ENCODE results near the gene B4GALT5.
"Not testable (repeated sequence)": the region's sequence is repeated elsewhere in the genome, so short reads cannot be mapped to it uniquely, and the experiment has no call there.

B4GALT5 gene

DNA sequence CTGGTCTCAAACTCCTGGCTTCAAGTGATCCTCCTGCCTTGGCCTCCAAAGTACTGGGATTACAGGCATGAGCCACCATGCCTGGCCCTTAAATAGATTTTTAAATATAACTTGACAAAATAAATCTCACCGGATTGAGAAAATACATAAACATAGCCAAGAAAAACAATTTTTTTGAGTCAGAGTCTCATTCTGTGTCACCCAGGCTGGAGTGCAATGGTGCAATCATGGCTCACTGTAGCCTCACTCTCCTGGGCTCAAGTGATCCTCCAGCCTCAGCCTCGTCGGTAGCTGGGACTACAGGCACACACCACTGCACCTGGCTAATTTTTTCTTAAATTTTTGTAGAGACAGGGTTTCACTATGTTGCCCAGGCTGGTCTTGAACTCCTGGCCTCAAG, 85.4 kb downstream of the B4GALT5 start:
- not testable (repeated sequence) for DNase-seq

- no peak for DNase-seq
These were observed 86.3 kb downstream of the B4GALT5 start for GRCh38 chr20:49627329-49627761.

DNA sequence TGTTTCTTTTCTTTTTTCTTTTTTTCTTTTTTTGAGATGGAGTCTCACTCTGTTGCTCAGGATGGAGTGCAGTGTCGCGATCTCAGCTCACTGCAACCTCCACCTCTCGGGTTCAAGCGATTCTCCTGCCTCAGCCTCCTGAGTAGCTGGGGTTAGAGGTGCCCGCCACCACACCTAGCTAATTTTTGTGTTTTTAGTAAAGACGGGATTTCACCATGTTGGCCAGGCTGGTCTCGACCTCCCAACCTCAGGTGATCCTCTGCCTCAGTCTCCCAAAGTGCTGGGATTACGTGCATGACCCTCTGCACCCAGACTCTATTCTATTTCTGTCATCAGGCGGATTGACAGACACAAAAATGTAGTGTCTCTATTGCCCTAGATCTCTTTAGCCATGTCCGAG, 88.7 kb downstream of the B4GALT5 start:
- DNase-seq, result not testable (repeated sequence)

DNA sequence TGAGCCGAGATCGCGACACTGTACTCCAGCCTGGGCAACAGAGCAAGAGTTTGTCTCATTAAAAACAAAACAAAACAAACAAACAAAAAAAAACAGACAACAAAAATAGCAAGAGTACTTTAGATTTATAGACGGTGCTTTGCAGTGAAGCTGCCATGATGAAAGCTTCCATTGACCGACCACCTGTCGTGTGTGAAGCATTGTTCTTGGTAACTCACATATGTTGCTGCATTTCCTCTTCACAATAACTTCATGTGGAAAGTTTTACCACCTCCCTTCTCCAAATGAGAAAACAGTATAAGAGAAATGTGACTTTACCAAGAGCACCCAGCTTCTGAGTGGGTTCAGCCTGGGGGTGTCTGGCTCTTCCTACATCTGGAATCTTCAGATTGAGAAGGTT, 89.4 kb downstream of the B4GALT5 start:
- no peak for DNase-seq

DNA sequence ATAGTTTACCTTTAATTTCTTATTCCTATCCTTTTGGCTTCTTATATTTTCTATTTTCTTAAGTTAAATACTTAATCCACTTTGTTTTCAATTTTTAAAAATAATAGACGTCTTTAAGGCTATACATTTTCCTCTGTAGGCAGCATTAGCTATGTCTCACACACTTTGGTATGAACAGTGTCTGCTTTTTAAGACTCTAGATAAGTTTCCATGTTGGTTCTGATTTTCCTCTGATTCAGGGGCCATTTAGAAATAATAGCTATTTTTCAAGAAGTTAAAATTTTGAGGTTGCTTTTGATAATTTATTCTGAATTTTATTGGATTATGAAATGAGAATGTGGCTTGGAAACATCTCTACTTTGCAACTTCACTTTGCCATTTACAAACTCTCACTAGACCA, 91.4 kb downstream of the B4GALT5 start:
- DNase-seq, result no peak

DNA sequence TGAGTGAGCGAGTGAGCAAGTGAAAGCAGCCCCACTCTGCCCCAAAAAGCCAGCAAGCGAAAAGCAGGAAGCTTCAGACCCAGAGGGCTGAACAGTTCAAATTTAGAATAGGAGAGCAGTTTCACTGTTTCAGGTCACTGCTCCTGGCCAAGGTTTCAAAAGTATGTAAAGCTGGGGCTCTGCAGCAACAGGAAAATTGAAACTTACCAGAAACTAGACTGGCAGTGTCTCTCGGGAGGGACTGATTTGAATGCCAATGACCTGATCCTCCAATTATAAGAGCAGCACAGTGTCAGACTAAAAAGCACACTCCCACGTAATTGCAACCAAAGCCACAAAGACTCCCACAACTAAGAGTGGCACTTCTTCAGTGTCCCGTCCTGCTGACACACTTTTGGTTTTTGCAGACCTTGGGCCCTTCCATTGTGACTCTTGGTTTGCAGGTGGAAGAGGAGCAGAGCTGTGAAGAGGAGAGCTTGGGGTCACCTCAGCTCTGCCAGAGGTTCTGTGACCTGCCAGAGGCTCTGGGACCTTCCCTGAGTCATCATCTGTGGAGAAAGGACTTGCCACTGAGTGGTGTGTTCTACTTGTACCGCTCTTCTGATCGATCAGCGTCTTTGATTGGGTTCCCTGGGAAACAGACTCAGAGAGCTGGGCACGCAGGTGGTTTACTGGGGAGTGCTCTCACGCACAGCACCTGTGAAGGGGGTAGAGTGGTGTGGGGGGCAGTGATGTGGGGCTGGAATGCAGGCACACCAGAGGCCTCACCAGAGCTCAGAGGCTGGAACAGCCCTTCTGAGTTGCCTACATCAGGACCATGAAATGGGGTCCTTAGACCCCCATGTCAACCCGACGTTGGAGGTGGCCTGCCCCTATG, 93.1 kb downstream of the B4GALT5 start:
- DNase-seq, result peak in 1 of 14 donors; percentile 27

DNA sequence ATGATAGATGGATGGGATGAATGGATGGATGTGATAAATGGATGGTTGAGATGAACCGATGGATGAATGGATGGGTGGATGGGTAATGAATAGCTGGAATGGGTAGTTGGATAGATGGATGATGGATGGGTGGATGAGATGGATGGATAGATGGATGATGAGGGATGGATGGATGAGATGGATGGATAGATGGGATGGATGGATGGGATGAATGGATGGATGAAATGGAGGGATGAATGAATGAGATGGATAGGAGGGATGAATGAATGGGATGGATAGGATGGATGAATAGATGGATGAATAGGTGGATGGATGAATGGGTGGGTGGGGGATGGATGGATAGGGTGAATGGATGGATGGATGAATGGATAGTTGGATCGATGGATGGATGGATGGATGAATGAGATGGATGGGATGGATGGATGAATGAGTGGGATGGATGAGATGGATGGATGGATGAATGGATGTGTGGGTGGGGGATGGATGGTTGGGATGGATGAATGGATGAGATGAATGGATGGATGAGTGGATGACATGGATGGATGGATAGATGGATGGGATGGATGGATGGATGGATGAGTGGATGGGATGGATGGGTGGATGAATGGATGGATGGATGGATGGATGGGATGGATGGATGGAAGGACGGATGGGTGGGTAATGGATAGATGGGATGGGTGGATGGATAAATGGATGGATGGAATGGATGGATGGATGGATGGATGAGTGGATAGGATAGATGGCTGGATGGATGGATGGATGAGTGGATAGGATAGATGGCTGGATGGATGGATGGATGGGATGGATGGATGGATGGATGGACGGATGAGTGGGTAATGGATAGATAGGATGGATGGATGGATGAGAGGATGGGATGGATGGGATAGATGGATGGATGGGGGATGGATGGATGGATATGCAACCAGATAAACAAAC, 94.3 kb downstream of the B4GALT5 start:
- no peak for DNase-seq

DNA sequence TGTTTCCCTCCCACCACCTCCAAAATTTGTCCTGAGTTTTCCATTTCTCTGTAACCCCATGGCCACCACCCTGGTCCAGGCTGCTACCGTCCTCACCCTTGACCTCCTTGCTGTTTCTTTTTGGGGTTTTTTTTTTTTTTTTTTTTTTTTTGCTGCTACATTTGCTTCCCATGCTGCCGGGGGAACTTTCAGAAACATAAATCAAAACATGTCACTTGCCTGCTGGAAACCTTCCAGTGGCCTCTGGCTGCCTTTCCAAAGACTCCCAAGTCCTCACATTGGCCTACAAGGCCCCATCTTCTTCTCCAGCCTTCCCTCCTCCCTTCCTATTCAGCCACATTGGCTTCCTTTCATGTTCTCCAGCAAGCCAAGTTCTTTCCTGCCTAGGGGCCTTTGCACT, 95.4 kb downstream of the B4GALT5 start:
- DNase-seq, result no peak

DNA sequence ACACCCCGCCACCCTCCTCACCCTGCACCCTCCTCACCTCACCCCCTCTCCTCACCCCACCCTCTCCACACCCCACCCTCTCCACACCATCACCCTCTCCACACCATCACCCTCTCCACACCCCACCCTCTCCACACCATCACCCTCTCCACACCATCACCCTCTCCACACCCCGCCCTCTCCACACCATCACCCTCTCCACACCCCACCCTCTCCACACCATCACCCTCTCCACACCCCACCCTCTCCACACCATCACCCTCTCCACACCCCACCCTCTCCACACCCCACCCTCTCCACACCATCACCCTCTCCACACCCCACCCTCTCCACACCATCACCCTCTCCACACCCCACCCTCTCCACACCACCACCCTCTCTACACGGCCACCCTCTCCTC, 96.3 kb downstream of the B4GALT5 start:
- DNase-seq, result not testable (repeated sequence)

GRCh38 chr20:49616154-49617007, 97.3 kb downstream of the B4GALT5 start:
- no peak for DNase-seq

DNA sequence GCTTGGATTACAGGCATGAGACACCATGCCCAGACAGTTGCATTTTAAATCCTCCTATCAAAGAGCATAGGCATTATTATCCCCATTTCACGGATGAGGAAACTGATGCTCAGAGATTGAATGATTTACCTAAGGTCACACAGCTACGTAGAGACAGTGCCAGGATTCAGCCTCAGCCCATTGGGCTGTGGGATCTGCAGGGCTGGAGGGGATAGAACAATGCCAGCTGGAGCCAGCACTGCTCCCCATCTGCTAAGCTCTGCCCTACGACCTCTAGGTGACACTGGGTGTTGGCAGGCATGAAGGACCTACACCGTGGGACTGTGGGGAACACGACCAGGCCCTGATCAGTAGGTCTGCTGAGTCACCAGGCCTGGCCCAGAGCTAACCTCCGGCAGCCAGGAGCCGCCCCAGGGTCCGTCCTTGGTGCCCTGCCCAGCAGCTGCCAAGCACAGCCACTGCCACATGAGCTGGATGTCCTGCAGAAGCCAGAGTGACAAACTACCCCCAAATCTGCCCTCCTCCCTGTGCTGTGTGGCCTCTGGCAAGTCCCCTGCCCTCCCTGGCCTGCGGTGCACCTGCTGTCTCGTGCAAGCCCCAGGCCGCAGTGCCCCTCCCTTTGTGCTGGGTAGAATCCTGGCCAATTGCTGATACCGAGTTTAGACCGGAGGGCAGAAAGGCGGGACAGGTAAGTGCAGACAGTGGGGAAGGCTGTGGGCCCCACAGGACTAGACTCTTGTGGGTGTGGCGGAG, 98.1 kb downstream of the B4GALT5 start:
- peak in 5 of 14 donors; percentile 12 to 74 (median 12) for DNase-seq

GRCh38 chr20:49615051-49615400, 98.7 kb downstream of the B4GALT5 start:
- not testable (repeated sequence) for DNase-seq

DNA sequence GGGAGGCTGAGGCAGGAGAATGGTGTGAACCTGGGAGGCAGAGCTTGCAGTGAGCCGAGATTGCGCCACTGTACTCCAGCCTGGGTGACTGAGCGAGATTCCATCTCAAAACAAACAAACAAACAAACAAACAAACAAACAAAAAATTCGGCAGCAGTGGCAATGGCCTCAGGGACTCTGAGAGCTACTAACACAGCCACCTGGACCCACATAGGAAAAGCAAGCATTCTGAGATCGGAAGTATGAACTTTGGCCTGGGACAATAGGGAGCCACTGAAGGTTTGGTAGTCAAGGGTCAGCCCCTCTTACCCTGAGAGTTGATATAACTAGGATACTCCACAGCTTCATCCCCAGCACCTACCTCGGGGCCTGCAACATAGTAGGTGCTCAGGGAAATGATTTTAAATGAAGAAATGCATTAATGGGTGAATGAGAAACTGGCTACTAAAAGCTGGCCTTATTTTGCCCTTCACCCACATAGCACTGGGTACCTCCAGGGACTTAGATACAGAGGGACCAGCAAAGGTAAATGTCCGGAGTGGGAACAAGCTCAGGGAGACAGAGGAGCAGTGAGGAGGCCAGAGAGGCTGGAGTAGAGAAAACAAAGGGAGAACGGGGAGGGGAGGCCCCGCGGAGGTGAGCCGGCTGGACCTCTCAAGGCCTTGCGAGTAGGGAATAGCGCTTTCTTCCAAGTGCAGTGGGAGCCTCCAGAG, 99.2 kb downstream of the B4GALT5 start:
- DNase-seq, result no peak

DNA sequence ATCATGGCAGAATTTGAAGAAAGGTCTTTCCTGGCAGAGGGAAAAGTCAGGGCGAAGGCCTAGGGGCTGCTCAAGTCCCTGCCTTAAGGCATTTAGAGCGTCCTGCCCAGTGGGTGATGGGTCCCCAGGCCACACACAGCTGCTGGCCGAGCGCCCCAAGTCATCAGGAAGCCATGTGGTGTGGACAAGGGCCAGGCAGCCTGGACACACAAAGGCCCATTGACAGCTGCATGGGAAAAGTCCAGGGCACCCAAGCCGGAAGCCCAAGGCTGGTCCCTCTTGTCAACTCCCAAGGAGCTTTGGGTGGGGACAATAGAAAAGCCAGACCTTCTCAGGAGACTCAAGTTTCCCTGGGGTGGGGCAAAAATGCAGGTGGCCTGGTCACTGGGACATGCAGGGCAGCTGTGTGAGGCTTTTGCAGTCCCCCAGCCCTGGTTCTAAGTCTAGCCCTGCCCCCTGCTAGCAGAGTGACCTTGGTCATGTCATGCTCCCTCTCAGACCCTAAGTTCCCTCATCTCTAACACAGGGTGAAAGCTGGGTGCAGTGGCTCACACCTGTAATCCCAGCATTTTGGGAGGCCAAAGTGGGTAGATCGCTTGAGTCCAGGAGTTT, 101.4 kb downstream of the B4GALT5 start:
- peak in 13 of 14 donors; percentile 37 to 94 (median 85) for DNase-seq

DNA sequence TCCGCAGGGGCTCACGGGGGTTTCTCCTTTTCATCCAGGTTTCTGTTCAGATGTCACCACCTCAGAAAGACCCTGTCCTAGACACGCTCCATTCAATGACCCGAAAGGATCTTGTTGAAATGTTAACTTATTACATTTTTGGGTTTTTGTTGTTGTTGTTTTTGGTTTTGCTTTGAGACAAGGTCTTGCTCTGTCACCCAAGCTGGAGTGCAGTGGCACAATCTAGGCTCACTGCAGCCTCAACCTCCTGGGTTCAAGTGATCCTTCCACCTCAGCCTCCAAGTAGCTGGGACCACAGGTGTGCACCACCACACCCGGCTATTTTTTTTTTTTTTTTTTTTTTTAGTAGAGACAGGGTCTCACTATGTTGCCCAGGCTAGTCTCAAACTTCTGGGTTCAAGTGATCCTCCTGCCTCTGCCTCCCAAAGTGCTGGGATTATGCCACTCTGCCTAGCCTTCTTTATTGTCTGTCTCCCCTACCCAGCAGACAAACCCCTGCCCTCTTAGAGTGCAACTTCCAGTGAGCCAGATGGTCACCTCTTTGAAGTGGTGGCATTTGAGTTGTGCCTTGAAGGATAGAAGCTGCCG, 102.0 kb downstream of the B4GALT5 start:
- DNase-seq, result not testable (repeated sequence)

DNA sequence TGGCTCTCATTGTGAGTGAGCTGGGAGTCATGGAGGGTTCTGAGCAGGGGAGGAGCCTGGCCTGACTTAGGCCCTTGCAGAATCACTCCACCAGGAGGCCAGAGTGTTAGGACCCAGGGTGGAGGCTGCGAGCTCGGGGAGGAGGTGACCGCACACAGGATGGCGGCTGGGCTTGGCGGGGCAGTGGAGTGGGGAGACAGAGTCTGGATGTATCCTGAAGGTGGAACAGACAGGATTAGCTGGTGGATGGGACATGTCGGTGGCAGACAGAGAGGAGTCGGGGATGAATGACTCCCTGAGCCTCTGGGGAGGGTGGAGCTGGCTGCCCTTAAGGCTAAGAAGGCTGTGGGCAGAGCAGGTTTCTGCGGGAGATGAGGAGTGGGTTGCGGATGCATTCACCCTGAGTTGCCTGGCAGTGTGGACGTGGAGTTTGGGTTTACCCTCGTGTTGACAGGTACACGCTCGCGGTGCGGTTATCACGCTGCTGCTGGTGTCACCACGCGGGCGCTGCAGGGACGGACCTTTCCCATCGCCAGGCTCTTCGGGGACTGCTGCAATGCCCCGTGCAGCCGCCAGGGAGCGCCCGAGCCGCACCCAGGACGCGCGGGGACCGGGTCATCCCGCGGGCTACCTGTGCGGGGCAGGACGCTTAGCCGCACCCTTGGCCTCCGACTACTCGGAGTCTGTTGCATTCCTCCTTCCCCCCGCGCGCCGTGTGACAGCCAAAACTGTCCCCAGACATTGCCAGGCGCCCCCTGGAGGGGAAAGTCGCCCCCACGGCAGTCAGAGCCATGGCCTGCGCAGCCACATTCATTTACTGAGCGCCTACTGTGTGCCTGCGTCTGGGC, 102.8 kb downstream of the B4GALT5 start:
- DNase-seq, result peak in 13 of 14 donors; percentile 28 to 83 (median 58)

DNA sequence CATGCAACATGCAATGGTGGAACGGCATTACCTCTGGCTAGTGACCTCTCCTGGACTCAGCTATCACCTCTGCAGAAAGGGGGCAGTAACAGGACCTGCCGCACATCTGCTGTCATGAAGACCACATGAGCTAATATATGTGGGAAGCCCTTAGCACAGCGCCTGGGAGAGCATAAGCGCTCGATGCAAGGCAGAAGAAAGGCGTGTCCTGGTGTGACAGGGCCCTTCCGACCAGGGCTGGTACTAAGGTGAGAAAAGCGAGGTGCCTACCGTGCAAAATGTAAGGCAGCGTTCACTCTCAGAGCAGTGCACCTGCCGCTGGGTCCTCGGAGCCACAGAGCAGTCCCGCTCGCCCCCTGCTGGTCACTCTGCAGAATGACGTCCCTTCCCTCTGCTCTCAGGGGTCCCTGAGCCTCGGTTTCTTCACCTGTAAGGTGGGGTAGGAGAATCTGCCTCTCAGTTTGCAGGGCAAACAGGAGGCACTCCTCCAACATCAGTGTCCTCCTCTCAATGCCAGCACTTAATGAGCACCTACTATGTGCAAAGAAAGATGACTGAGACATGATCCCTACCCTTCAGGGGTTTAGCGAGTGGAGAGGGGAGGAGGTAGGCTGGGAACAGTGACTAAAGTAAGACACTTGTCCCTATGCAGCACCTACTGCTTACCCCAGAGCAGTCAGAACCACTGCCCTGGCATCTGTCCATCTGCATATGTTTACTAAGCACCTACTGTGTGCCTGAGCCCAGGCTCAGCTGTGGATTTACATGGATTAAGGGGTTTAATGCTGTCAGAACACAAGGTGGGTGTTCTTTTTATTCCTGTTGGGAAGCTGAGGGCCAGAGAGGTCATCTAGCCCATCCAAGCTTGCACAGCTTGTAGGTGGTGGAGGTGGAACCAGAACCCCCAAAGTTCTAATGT, 104.7 kb downstream of the B4GALT5 start:
- peak in 8 of 14 donors; percentile 7 to 44 (median 23) for DNase-seq

DNA sequence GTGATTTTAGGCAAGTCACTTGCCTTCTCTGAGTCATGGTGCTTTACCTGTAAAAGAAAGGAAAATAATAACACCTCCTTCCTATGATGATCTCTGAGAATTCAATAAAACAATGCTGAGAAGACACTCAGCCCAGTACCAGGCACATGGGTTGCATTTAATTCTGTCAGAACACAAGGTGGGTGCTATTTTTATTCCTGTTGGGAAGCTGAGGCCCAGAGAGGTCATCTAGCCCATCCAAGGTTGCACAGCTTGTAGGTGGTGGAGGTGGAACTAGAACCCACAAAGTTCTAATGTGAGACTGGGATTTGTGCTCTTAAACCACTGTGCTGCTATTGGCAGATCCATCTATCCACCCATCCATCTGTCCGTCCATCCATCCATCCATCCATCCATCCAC, 106.1 kb downstream of the B4GALT5 start:
- no peak for DNase-seq
